H1 (cell line): ENCODE data around the gene ALLC. TPM values are rescaled to one million over a fixed set of nuclear protein-coding genes. Genes with fewer than 3 reads are reported as not detected.

Source experiments
- CTCF ChIA-PET: fragments of 300-600 bp; sonication (Branson Sonifier 250); formaldehyde crosslinking; loops from one replicate; lab custom pipeline; 2021; ENCODE audit not compliant: partially characterized antibody; lab: Charles Lee
- POLR2A ChIA-PET: fragments of 300-600 bp; sonication (Branson Sonifier 250); formaldehyde crosslinking; loops from one replicate; lab custom pipeline; 2021; ENCODE audit warnings: inconsistent platforms; ENCODE audit not compliant: partially characterized antibody; lab: Charles Lee
- DNase-seq, 2 experiments: peaks; one replicate each; pipeline versions ENCODE4 v3.0.0 to v3.0.0-alpha.2; 2010 to 2022; ENCODE audit warnings: low spot score in 2 of 2, low read depth in 1 of 2, mixed read lengths in 1 of 2
- FAIRE-seq: peaks from 2 replicates; lab custom pipeline; 2011; peaks lifted over from hg19 to GRCh38; lab: Jason Lieb, UNC
- H2AFZ ChIP-seq: 2 replicates; pipeline ENCODE4 v1.8.1; 2012; ENCODE audit warnings: low read length, inconsistent platforms
- H2AK5ac ChIP-seq: 2 replicates; pipeline ENCODE4 v1.6.1; 2013; ENCODE audit warnings: low read depth, low read length
- H2BK120ac ChIP-seq: replicated peaks from 2 replicates; pipeline ENCODE3; 2013; ENCODE audit warnings: low read depth, low read length, inconsistent platforms
- H2BK12ac ChIP-seq: 2 replicates; pipeline ENCODE4 v1.6.1; 2013; ENCODE audit warnings: low read depth, low read length
- H2BK15ac ChIP-seq: 2 replicates; pipeline ENCODE4 v1.6.1; 2013; ENCODE audit warnings: low read length
- H2BK20ac ChIP-seq: 2 replicates; pipeline ENCODE4 v1.6.1; 2013; ENCODE audit warnings: low read length
- H2BK5ac ChIP-seq: 2 replicates; pipeline ENCODE4 v1.6.1; 2013; ENCODE audit warnings: low read depth, low read length
- H3K14ac ChIP-seq: 2 replicates; pipeline ENCODE4 v1.6.1; 2013; ENCODE audit warnings: inconsistent platforms; ENCODE audit not compliant: insufficient read length
- H3K18ac ChIP-seq: 2 replicates; pipeline ENCODE4 v1.6.1; 2013; ENCODE audit warnings: low read length; ENCODE audit errors: extremely low read depth
- H3K23ac ChIP-seq: 2 replicates; pipeline ENCODE4 v1.6.1; 2013; ENCODE audit warnings: inconsistent platforms; ENCODE audit not compliant: insufficient read length
- H3K23me2 ChIP-seq: 2 replicates; pipeline ENCODE4 v1.6.1; 2013; ENCODE audit warnings: low read depth, low read length
- H3K27ac ChIP-seq: 2 replicates; pipeline ENCODE4 v1.6.1; 2011; ENCODE audit warnings: low read depth, low read length, inconsistent platforms
- H3K27me3 ChIP-seq, 4 experiments: replicated peaks in 1 of 4; 1 replicate in 1 of 4; 2 replicates in 3 of 4; pipeline versions ENCODE4 v1.6.1 to v1.8.1; 2011 to 2013; ENCODE audit warnings: low read length in 3 of 4, mild to moderate bottlenecking in 3 of 4, inconsistent platforms in 2 of 4, mixed read lengths in 2 of 4, moderate library complexity in 1 of 4; ENCODE audit not compliant: control insufficient read depth in 3 of 4, insufficient read depth in 3 of 4; ENCODE audit errors: extremely low read depth in 1 of 4
- H3K36me3 ChIP-seq, 4 experiments: 2 replicates each; pipeline versions ENCODE4 v1.6.1 to v1.8.1; 2011 to 2013; ENCODE audit warnings: mild to moderate bottlenecking in 4 of 4, low read length in 3 of 4, moderate library complexity in 2 of 4, control low read depth in 1 of 4, inconsistent platforms in 1 of 4; ENCODE audit not compliant: insufficient read depth in 4 of 4, control insufficient read depth in 2 of 4
- H3K4ac ChIP-seq: replicated peaks from 2 replicates; pipeline ENCODE3; 2013; ENCODE audit warnings: low read length, low read depth, mixed read lengths, inconsistent platforms; ENCODE audit not compliant: insufficient read length
- H3K4me1 ChIP-seq, 4 experiments: replicated peaks in 1 of 4; 1 replicate in 1 of 4; 2 replicates in 3 of 4; pipeline versions ENCODE4 v1.6.1 to v1.8.1; 2011 to 2013; ENCODE audit warnings: low read length in 3 of 4, inconsistent platforms in 2 of 4, mixed read lengths in 1 of 4; ENCODE audit not compliant: insufficient read depth in 4 of 4, control insufficient read depth in 3 of 4
- H3K4me2 ChIP-seq, 2 experiments: 2 replicates each; pipeline versions ENCODE4 v1.6.1 to v1.8.1; 2011 to 2013; ENCODE audit warnings: low read depth in 2 of 2, low read length in 2 of 2, control low read depth in 1 of 2, inconsistent platforms in 1 of 2, mild to moderate bottlenecking in 1 of 2; ENCODE audit not compliant: insufficient read depth in 1 of 2
- H3K4me3 ChIP-seq, 4 experiments: fragments of 200-600, 300-600 bp in 1 of 4; sonication (generic), shearing (Covaris generic), sonication (Bioruptor Twin) in 1 of 4; 2 replicates each; pipeline versions ENCODE4 v1.5.1 to v1.8.1; 2011 to 2016; ENCODE audit warnings: low read length in 4 of 4, low read depth in 3 of 4, control low read depth in 2 of 4, inconsistent platforms in 2 of 4, mild to moderate bottlenecking in 2 of 4, mixed read lengths in 1 of 4, moderate library complexity in 1 of 4; ENCODE audit not compliant: insufficient read depth in 2 of 4; ENCODE audit errors: extremely low read depth in 1 of 4
- H3K56ac ChIP-seq: replicated peaks from 2 replicates; pipeline ENCODE3; 2013; ENCODE audit warnings: low read depth, mild to moderate bottlenecking, mixed read lengths, low read length, inconsistent platforms; ENCODE audit not compliant: insufficient read length
- H3K79me1 ChIP-seq: 2 replicates; pipeline ENCODE4 v1.6.1; 2013; ENCODE audit warnings: low read depth, low read length, control low read depth
- H3K79me2 ChIP-seq, 2 experiments: 2 replicates each; pipeline versions ENCODE4 v1.6.1 to v1.8.1; 2012 to 2013; ENCODE audit warnings: low read length in 2 of 2, mild to moderate bottlenecking in 2 of 2, inconsistent platforms in 1 of 2; ENCODE audit not compliant: insufficient read depth in 2 of 2, control insufficient read depth in 1 of 2
- H3K9ac ChIP-seq, 4 experiments: replicated peaks in 1 of 4; 1 replicate in 1 of 4; 2 replicates in 3 of 4; pipeline versions ENCODE4 v1.6.1 to v1.8.1; 2011 to 2013; ENCODE audit warnings: low read depth in 3 of 4, low read length in 3 of 4, control low read depth in 2 of 4, mild to moderate bottlenecking in 2 of 4, moderate library complexity in 2 of 4, inconsistent platforms in 1 of 4; ENCODE audit errors: extremely low read depth in 1 of 4
- H3K9me3 ChIP-seq, 2 experiments: 2 replicates each; pipeline versions ENCODE4 v1.6.1 to v1.8.1; 2012 to 2013; ENCODE audit warnings: mild to moderate bottlenecking in 2 of 2, moderate library complexity in 2 of 2, control low read depth in 1 of 2, inconsistent platforms in 1 of 2, low read depth in 1 of 2, low read length in 1 of 2, mixed read lengths in 1 of 2; ENCODE audit not compliant: insufficient read depth in 2 of 2
- H4K20me1 ChIP-seq, 2 experiments: replicated peaks in 1 of 2; 2 replicates each; pipeline versions ENCODE3 to v1.8.1; 2011 to 2013; ENCODE audit warnings: inconsistent platforms in 2 of 2, low read length in 2 of 2, mild to moderate bottlenecking in 1 of 2; ENCODE audit not compliant: insufficient read depth in 2 of 2, control insufficient read depth in 1 of 2
- H4K5ac ChIP-seq: 2 replicates; pipeline ENCODE4 v1.6.1; 2013; ENCODE audit warnings: low read length, low read depth, mixed read lengths, inconsistent platforms; ENCODE audit not compliant: insufficient read length
- H4K8ac ChIP-seq: 2 replicates; pipeline ENCODE4 v1.8.0; 2013; ENCODE audit warnings: mild to moderate bottlenecking, moderate library complexity, low read length, inconsistent platforms; ENCODE audit not compliant: insufficient read depth; ENCODE audit errors: extremely low read depth
- H4K91ac ChIP-seq: replicated peaks from 2 replicates; pipeline ENCODE3; 2013; ENCODE audit warnings: low read length, mixed read lengths, inconsistent platforms; ENCODE audit not compliant: insufficient read length
- GTF2F1 ChIP-seq: IDR thresholded peaks from 2 replicates; pipeline ENCODE4 v1.6.1; 2012; ENCODE audit warnings: low read depth, low read length, improper control_type of control experiment, borderline replicate concordance
- KDM5A ChIP-seq: fragments of 200-600 bp; IDR thresholded peaks from 2 replicates; pipeline ENCODE4 v1.7.1; 2012; ENCODE audit warnings: mild to moderate bottlenecking, low read length, inconsistent platforms, mixed read lengths
- POLR2AphosphoS5 ChIP-seq: IDR thresholded peaks from 2 replicates; pipeline ENCODE4 v1.6.1; 2011; ENCODE audit warnings: low read depth, low read length
- SIRT6 ChIP-seq: IDR thresholded peaks from one replicate; pipeline ENCODE4 v1.7.1; 2012; ENCODE audit warnings: low read length, inconsistent platforms
- SP1 ChIP-seq: IDR thresholded peaks from 2 replicates; pipeline ENCODE4 v1.6.1; 2011; ENCODE audit warnings: low read depth, low read length
- SUZ12 ChIP-seq: fragments of 200-600 bp; sonication (generic); IDR thresholded peaks from 2 replicates; pipeline ENCODE4 v1.6.1; 2012; ENCODE audit warnings: mild to moderate bottlenecking, inconsistent platforms, low read length, moderate library complexity, mixed read lengths
- USF2 ChIP-seq: IDR thresholded peaks from 2 replicates; pipeline ENCODE4 v1.6.1; 2011; ENCODE audit warnings: low read length, improper control_type of control experiment
- WGBS, 2 experiments: shearing (Covaris generic) in 1 of 2; methylation state at CpG; one replicate each; pipeline versions ENCODE4 v1.1.6 to v1.1.7; 2013 to 2015; ENCODE audit warnings: low lambda C conversion rate in 2 of 2, mixed read lengths in 2 of 2, inconsistent platforms in 1 of 2, low coverage in 1 of 2, missing lambda C conversion rate in 1 of 2; ENCODE audit not compliant: insufficient replicate concordance in 2 of 2, insufficient coverage in 1 of 2, insufficient read length in 1 of 2; ENCODE audit errors: extremely low coverage in 1 of 2, missing lambda C conversion rate in 1 of 2; 5-methylcytosine and 5-hydroxymethylcytosine counted together
- polyA plus RNA-seq, 7 experiments: library from polyadenylated mRNA; depleted of rRNA in 3 of 7; stranded (reverse) in 5 of 7; unstranded in 2 of 7; fragments of >200 nt in 5 of 7; fragments of 200-250 nt in 2 of 7; gene quantifications; 1 replicate in 5 of 7; 2 replicates in 1 of 7; 4 replicates in 1 of 7; pipeline versions ENCODE4 v1.2.1 to v1.2.3, GENCODE V29; 2011 to 2013; ENCODE audit warnings: missing spikeins in 2 of 7, mixed read lengths in 2 of 7
- total RNA-seq: library from RNA; stranded (reverse); fragmentation: NEBNext Ultra II Directional; extraction: Animal tissue kit (Norgen Biotek cat#: 25700); gene quantifications from 2 replicates; pipeline ENCODE4 v1.2.1, GENCODE V29; 2021

ALLC gene
- total and polyA plus RNA-seq, 2 of the 8 experiments (the other 6 are each of a cell fraction or from before 2014, with no cell fraction given): not detected

- Histone ChIP-seq H3K14ac (no peak overlapping the region), H3K36me3 (no peaks in the 10 kb centered on the region), H3K4ac (no peak overlapping the region), H3K23me2 (peaks cover 2% of the 10 kb centered on the region; the same call in 1 of the 2 replicates), H2AK5ac (no peak overlapping the region), H2BK15ac (no peak overlapping the region), H4K91ac (no peak overlapping the region), H3K79me1 (no peaks in the 10 kb centered on the region), H2AFZ (no peak overlapping the region), H3K9ac (no peak overlapping the region), H4K20me1 (no peaks in the 10 kb centered on the region), H2BK12ac (no peak overlapping the region), H3K27me3 (no peaks in the 10 kb centered on the region), H3K4me1 (peaks cover 3 to 8% (median 5%) of the 10 kb centered on the region in 4 experiments; a peak in 6 of 7 replicates), H2BK120ac (no peak overlapping the region), H3K56ac (no peak overlapping the region), H4K8ac (no peak overlapping the region), H2BK5ac (no peak overlapping the region), H3K4me2 (no peak overlapping the region), H3K18ac (no peak overlapping the region), H3K23ac (no peak overlapping the region), H2BK20ac (no peak overlapping the region), H3K79me2 (no peaks in the 10 kb centered on the region), H3K27ac (no peak overlapping the region), H3K9me3 (no peaks in the 10 kb centered on the region), H3K4me3 (no peak overlapping the region), H4K5ac (no peak overlapping the region)
- ChIA-PET POLR2A (no interaction called here), CTCF (interaction anchor here (0.6 to 10.1 kb wide), 7 partner anchors 9 to 1807 kb away, joined by 3 to 79 read pairs (median 27); no protein-coding TSS in a partner anchor)
- TF ChIP-seq POLR2AphosphoS5: no peak
- TF ChIP-seq USF2: no peak
- no peak for TF ChIP-seq SUZ12
- TF ChIP-seq GTF2F1: no peak
- TF ChIP-seq SIRT6: no peak
- no peak for TF ChIP-seq SP1
- TF ChIP-seq KDM5A: no peak
- FAIRE-seq: no peak
- DNase-seq: no peak
- 92% methylated on average over 8 of the region's 8 CpGs; no CpG with 5 or more reads in 1 of the 2 experiments for WGBS, 2 experiments
Measured at GRCh38 chr2:3730646-3731045, 72.6 kb downstream of the ALLC start.
